ENCODE measurements around the gene RGS13. TPM values are rescaled to one million over a fixed set of nuclear protein-coding genes. Genes with fewer than 3 reads are reported as not detected.

RGS13 gene
- total and polyA plus RNA-seq, 2 donors (not counting 1 experiment from before 2014, with no cell fraction given): 0.22 to 0.59 TPM

GRCh38 chr1:192633533-192634253 lies 2.3 kb upstream of the RGS13 start:
- H4K20me1 ChIP-seq (ENCODE audit: control insufficient read depth, insufficient read depth, low read length, poor library complexity, severe bottlenecking): no peaks in the 10 kb centered on the region
- H3K4me3 Mint-ChIP-seq: no peak overlapping the region
- no peaks in the 10 kb centered on the region for H3K4me1 ChIP-seq (ENCODE audit: control insufficient read depth in 2 of 2, insufficient read depth in 2 of 2, low read length in 2 of 2)
- ChIA-PET POLR2A (no interaction called here), CTCF (interaction anchor here (0.6 to 1.4 kb wide), 3 partner anchors 23 to 284 kb away, joined by 3 to 5 read pairs (median 3); no protein-coding TSS in a partner anchor)
- H3K4me2 ChIP-seq (replicated peaks; ENCODE audit: low read depth, low read length, poor library complexity, severe bottlenecking): no peak overlapping the region
- no peak overlapping the region for H3K4me3 ChIP-seq (ENCODE audit: control extremely low read depth in 1 of 5, extremely low read depth in 1 of 5, insufficient read depth in 1 of 5, low read depth in 2 of 5, low read length in 4 of 5)
- no peaks in the 10 kb centered on the region for H3K36me3 ChIP-seq (replicated peaks in 1 of 2; ENCODE audit: control extremely low read depth in 1 of 2, control insufficient read depth in 1 of 2, extremely low read depth in 1 of 2, insufficient read depth in 2 of 2, low read length in 1 of 2)
- peaks cover 3 to 57% (median 45%) of the 10 kb centered on the region in 4 experiments for H3K27me3 ChIP-seq (replicated peaks in 1 of 4; ENCODE audit: control extremely low read depth in 1 of 4, control insufficient read depth in 3 of 4, insufficient read depth in 4 of 4, low read length in 3 of 4)
- no peaks in the 10 kb centered on the region for H3K9me3 Mint-ChIP-seq (ENCODE audit: insufficient read depth)
- no peak overlapping the region for H3K27ac ChIP-seq (ENCODE audit: low read length in 2 of 2)
- H3K9ac ChIP-seq (ENCODE audit: low read length): no peak overlapping the region
- H3K9me3 ChIP-seq (ENCODE audit: control extremely low read depth in 1 of 3, control insufficient read depth in 2 of 3, insufficient read depth in 1 of 3, low read length in 2 of 3): no peaks in the 10 kb centered on the region
- H3K27ac Mint-ChIP-seq: no peak overlapping the region
- no peak overlapping the region for H2AFZ ChIP-seq (ENCODE audit: insufficient read depth, low read depth, low read length, poor library complexity, severe bottlenecking)
- H3K4me1 Mint-ChIP-seq: no peaks in the 10 kb centered on the region
- ATAC-seq (ENCODE audit: low read depth) (no peak), DNase-seq (no peak)
- intact Hi-C loops (cut with micrococcal nuclease): no loop called here
- H3K27me3 Mint-ChIP-seq: peaks cover 68% of the 10 kb centered on the region
- H3K79me2 ChIP-seq (ENCODE audit: control insufficient read depth, insufficient read depth, low read length): no peaks in the 10 kb centered on the region
- 84% methylated on average over 5 of the region's 7 CpGs for WGBS (ENCODE audit: insufficient coverage)
- TF ChIP-seq CTCF (IDR thresholded peaks at IDR 0.05): no peak
- TF ChIP-seq EZH2 (IDR thresholded peaks at IDR 0.05; ENCODE audit: borderline replicate concordance, insufficient read depth, low read depth, low read length, poor library complexity, severe bottlenecking): no peak

GRCh38 chr1:192635041-192635440 lies 906 bp upstream of the RGS13 start:
- peaks cover 0 to 47% (median 34%) of the 10 kb centered on the region in 4 experiments for H3K27me3 ChIP-seq (replicated peaks in 1 of 4; ENCODE audit: control extremely low read depth in 1 of 4, control insufficient read depth in 3 of 4, insufficient read depth in 4 of 4, low read length in 3 of 4)
- DNase-seq (no peak), ATAC-seq (ENCODE audit: low read depth) (no peak)
- ChIA-PET POLR2A (no interaction called here), CTCF (interaction anchor here (0.8 kb wide), 1 partner anchor 161 kb away, joined by 3 read pairs; no protein-coding TSS in a partner anchor)
- no peak overlapping the region for H3K4me3 Mint-ChIP-seq
- no peaks in the 10 kb centered on the region for H4K20me1 ChIP-seq (ENCODE audit: control insufficient read depth, insufficient read depth, low read length, poor library complexity, severe bottlenecking)
- peaks cover 6 to 10% of the 10 kb centered on the region in 2 donors for H3K4me1 ChIP-seq (ENCODE audit: control insufficient read depth in 2 of 2, insufficient read depth in 2 of 2, low read length in 2 of 2)
- H3K9me3 Mint-ChIP-seq (ENCODE audit: insufficient read depth): no peaks in the 10 kb centered on the region
- intact Hi-C loops (cut with micrococcal nuclease): no loop called here
- H3K9ac ChIP-seq (ENCODE audit: low read length): no peak overlapping the region
- WGBS (ENCODE audit: insufficient coverage): 71% methylated on average over 1 of the region's 2 CpGs
- no peak overlapping the region for H3K4me3 ChIP-seq (ENCODE audit: control extremely low read depth in 1 of 5, extremely low read depth in 1 of 5, insufficient read depth in 1 of 5, low read depth in 2 of 5, low read length in 4 of 5)
- no peak for TF ChIP-seq CTCF (IDR thresholded peaks at IDR 0.05)
- TF ChIP-seq EZH2 (IDR thresholded peaks at IDR 0.05; ENCODE audit: borderline replicate concordance, insufficient read depth, low read depth, low read length, poor library complexity, severe bottlenecking): no peak
- H3K4me2 ChIP-seq (replicated peaks; ENCODE audit: low read depth, low read length, poor library complexity, severe bottlenecking): no peak overlapping the region
- H3K9me3 ChIP-seq (ENCODE audit: control extremely low read depth in 1 of 3, control insufficient read depth in 2 of 3, insufficient read depth in 1 of 3, low read length in 2 of 3): no peaks in the 10 kb centered on the region
- H3K27ac Mint-ChIP-seq: no peak overlapping the region
- no peak overlapping the region for H3K27ac ChIP-seq (ENCODE audit: low read length in 2 of 2)
- H2AFZ ChIP-seq (ENCODE audit: insufficient read depth, low read depth, low read length, poor library complexity, severe bottlenecking): no peak overlapping the region
- peaks cover 67% of the 10 kb centered on the region for H3K27me3 Mint-ChIP-seq
- peaks cover 9% of the 10 kb centered on the region for H3K4me1 Mint-ChIP-seq
- no peaks in the 10 kb centered on the region for H3K36me3 ChIP-seq (replicated peaks in 1 of 2; ENCODE audit: control extremely low read depth in 1 of 2, control insufficient read depth in 1 of 2, extremely low read depth in 1 of 2, insufficient read depth in 2 of 2, low read length in 1 of 2)
- H3K79me2 ChIP-seq (ENCODE audit: control insufficient read depth, insufficient read depth, low read length): no peaks in the 10 kb centered on the region

Data from B cell (primary cell).